HUES48 (cell line): ENCODE measurements around the gene ARHGAP8.

ENCODE experiments used
- H3K27ac ChIP-seq: one replicate; pipeline ENCODE4 v1.7.0; 2013; ENCODE audit warnings: low read depth, low read length, inconsistent platforms
- H3K27me3 ChIP-seq: 2 replicates; pipeline ENCODE4 v1.6.1; 2013; ENCODE audit warnings: mild to moderate bottlenecking, low read length; ENCODE audit not compliant: control insufficient read depth, insufficient read depth
- H3K36me3 ChIP-seq: 2 replicates; pipeline ENCODE4 v1.6.1; 2013; ENCODE audit warnings: low read length; ENCODE audit not compliant: control insufficient read depth, insufficient read depth
- H3K4me1 ChIP-seq: 2 replicates; pipeline ENCODE4 v1.6.1; 2013; ENCODE audit warnings: mild to moderate bottlenecking, low read length; ENCODE audit not compliant: control insufficient read depth, insufficient read depth
- H3K4me3 ChIP-seq: 2 replicates; pipeline ENCODE4 v1.5.1; 2013; ENCODE audit warnings: mild to moderate bottlenecking, low read depth, low read length
- H3K9ac ChIP-seq: 2 replicates; pipeline ENCODE4 v1.6.1; 2013; ENCODE audit warnings: mild to moderate bottlenecking, low read depth, low read length, moderate library complexity
- H3K9me3 ChIP-seq: 2 replicates; pipeline ENCODE4 v1.6.1; 2013; ENCODE audit warnings: low read length; ENCODE audit not compliant: control insufficient read depth, insufficient read depth

ARHGAP8 gene

DNA sequence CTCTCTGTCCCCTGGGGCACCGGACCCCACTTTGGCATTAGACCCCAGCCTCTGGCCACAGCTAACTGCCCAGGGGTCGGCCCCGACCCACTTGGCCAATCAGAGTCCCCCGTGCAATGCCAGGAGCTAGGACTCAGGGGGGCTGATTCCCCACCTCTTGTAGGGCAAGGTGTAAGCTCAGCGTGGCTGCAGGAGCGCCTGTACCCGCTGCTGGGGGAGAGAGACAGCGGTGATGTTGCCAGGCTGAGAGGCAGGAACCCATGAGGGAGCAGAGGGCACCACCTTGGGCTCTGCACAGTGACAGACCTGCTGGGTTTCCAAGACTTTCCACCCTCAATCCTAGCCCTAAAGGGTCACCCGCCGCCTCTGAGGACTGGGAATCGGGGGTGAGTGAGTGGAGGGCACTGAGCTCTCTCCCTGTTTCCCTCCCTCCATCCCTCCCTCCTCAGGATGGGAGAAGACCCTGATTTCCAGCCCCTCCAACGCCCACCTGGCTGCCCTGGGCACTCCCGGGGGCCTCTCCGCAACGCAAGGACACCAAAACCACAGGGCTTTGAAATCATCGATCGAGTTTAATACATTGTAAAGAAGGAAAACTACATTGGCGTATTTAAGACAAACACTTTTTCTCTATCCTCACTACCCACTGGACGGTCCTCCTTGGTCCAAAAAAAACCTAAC, 128.4 kb downstream of the ARHGAP8 start:
- Histone ChIP-seq H3K36me3 (peaks cover 28% of the 10 kb centered on the region; the same call in 1 of the 2 replicates), H3K27ac (no peak overlapping the region)

DNA sequence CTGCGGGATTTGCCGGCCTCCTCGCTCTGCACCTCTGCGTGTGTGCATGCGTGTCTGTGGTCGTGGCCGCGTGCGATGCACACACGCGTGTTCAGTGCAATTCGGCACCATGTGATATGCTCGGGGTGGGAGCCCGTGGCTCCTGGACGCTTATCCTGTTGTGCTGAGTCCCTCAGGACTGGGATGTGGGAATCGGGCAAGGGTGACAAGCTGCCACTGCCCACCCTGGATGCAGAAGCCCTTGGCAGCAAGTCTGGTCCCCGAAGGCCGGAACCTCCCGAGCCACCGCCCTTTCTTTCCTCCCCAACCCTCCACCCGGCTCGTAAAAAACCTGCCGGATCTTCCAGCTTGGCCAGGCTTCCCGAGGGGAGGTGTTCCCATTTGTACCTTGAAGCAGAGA, 129.2 kb downstream of the ARHGAP8 start:
- Histone ChIP-seq H3K9ac (no peak overlapping the region), H3K27ac (no peak overlapping the region), H3K27me3 (no peaks in the 10 kb centered on the region), H3K4me1 (no peaks in the 10 kb centered on the region), H3K9me3 (0 out of 2 replicates have a peak, but pooled peaks cover 5% of the 10 kb centered on the region), H3K4me3 (no peak overlapping the region), H3K36me3 (peaks cover 28% of the 10 kb centered on the region; the same call in 1 of the 2 replicates)

More for the DNA sequence above, 128.4 kb downstream of the ARHGAP8 start:
- H3K4me3 ChIP-seq = no peak overlapping the region
- H3K4me1 ChIP-seq = no peaks in the 10 kb centered on the region
- no peak overlapping the region for H3K9ac ChIP-seq
- H3K27me3 ChIP-seq = no peaks in the 10 kb centered on the region
- H3K9me3 ChIP-seq = 0 out of 2 replicates have a peak, but pooled peaks cover 6% of the 10 kb centered on the region

DNA sequence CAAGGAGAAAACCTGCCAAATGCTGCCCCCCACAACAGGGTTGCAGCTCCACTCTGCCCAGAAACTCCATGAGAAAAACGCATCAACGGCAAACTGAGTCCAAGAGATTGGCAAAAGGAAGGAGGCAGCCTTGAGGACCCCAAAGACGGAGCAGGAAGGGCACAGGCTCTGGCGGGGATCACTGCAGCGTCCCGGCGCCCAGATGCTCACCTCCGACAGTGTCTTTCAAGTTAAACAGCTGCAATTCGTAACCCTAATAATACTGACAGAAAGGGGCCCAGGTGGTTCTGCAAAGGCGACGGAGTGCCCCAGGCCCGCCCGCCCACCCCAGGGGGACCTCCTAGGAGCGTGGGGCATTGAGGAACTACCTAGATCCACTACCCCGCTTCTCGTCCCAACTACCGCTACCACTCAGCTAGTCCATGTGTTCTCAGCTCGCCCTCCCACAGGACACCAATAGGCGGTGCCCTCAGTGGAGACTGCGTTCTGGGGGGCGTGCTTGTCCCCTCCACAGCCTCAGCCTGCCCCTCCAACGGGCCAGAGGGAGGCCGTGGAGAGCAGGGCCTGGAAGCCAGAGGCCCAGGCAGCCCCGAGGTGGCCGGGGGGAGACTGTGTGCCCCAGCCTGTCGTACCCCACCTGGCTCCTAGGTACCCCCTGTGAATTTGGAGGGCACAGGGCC, 130.0 kb downstream of the ARHGAP8 start:
- H3K27ac ChIP-seq = no peak overlapping the region
- H3K36me3 ChIP-seq = peaks cover 28% of the 10 kb centered on the region; the same call in 1 of the 2 replicates
- no peaks in the 10 kb centered on the region for H3K9me3 ChIP-seq
- no peak overlapping the region for H3K4me3 ChIP-seq
- no peak overlapping the region for H3K9ac ChIP-seq
- no peaks in the 10 kb centered on the region for H3K4me1 ChIP-seq
- H3K27me3 ChIP-seq = no peaks in the 10 kb centered on the region

DNA sequence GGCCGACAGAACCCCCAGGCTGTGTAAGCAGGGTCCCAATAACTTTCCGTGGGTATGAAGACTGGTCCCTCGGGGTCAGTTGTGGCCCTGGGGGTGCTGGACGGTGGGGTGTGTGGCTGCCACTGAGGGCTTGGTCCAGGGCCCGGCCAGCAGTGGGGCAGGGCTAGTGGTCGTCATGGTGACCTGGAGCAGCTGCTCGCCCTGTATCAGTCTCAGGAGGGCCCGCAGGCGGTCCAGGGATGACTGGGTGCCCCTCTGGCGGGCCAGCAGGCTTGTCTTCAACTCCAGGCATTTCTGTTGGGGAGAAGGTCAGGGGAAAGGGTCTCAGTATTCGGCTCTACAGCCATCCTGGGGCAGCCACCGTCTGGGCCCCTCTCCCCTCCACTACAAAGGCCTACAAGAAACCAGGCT, 130.6 kb downstream of the ARHGAP8 start:
- Histone ChIP-seq H3K9ac (no peak overlapping the region), H3K27me3 (no peaks in the 10 kb centered on the region), H3K27ac (no peak overlapping the region), H3K36me3 (peaks cover 28% of the 10 kb centered on the region; the same call in 1 of the 2 replicates), H3K9me3 (no peaks in the 10 kb centered on the region), H3K4me1 (no peaks in the 10 kb centered on the region), H3K4me3 (no peak overlapping the region)

DNA sequence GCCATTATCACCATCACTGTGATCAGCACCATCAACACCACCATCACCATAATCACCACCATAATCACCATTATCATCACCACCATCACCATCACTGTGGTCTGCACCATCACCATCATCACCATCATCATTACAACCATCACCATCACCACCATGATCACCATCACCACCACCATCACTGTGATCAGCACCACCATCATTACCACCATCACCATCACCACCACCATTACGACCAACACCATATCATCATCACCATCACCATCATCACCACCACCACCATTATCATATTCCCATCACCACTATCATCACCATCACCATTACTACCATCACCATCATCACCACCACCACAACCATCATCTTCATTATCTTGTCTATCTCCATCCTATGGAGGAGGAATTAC, 132.2 kb downstream of the ARHGAP8 start:
- no peak overlapping the region for H3K4me3 ChIP-seq
- H3K4me1 ChIP-seq = peaks cover 7% of the 10 kb centered on the region; the same call in 1 of the 2 replicates
- no peaks in the 10 kb centered on the region for H3K9me3 ChIP-seq
- H3K9ac ChIP-seq = no peak overlapping the region
- H3K27me3 ChIP-seq = no peaks in the 10 kb centered on the region
- no peak overlapping the region for H3K27ac ChIP-seq
- H3K36me3 ChIP-seq = peaks cover 28% of the 10 kb centered on the region; the same call in 1 of the 2 replicates

DNA sequence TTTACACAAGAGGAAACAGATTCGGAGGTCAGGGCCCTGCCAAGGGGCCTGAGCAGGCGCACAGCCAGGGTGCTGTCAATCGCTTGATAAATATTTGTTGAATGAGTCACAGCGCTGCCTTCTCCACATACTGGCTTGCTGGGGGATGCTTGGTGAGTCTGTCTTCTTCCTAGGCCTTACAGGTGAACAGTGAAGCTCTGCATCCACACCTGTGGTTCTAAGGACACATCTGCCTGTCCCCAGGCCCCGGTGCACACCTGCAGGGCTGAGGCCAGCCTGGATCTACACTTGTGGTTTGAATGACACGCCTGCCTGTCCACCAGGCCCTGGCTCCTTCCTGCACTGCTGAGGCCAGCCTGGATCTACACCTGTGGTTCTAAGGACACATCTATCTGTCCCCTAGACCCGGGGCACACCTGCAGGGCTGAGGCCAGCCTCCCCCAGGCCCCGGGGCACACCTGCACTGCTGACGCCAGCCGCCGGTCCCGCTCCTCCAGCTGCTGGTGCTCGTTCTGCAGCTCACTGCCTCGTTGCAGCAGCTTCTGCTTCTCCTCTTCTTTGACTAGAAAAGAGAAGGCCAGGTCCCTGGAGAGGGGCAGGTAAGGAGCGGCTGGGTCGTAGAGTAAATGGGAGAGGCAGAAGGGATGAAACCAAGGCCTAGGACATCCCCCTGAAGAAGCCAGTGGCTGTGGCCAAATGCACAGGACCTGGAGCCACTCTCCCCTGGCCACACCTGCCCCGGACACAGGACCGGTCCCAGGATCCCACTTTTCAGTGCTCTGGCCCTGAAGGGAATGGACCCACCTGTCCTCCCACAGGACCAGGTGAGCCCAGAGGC, 132.8 kb downstream of the ARHGAP8 start:
- peaks cover 31% of the 10 kb centered on the region; the same call in 1 of the 2 replicates for H3K36me3 ChIP-seq
- no peak overlapping the region for H3K4me3 ChIP-seq
- no peaks in the 10 kb centered on the region for H3K9me3 ChIP-seq
- H3K27ac ChIP-seq = no peak overlapping the region
- peaks cover 7% of the 10 kb centered on the region; the same call in 1 of the 2 replicates for H3K4me1 ChIP-seq
- H3K27me3 ChIP-seq = no peaks in the 10 kb centered on the region
- H3K9ac ChIP-seq = no peak overlapping the region

DNA sequence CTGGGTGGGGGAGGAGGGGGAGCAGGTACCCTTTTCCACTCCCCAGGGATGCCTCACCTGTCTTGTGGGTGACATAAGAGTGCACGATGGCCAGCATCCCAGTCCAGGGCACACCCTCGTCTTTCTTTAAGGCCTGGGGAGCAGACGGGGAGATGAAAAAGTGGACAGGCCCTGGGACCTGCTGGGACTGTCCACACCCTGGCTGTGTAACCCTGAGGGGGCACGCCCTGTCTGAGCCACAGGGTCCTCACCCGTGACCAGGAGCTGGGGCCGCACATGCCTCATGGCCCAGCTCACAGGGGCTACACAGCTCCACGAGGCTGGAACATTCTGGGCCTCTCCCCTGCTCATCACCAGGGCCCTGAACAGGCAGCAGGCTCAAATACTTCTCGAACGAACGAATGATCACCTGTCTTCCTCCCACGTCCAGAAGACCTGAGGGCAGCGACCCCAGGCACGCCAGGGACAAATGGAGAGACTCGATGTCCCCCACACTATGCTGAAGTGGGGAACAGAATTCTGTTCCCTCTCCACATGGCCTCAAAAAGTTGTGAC, 133.5 kb downstream of the ARHGAP8 start:
- Histone ChIP-seq H3K9ac (no peak overlapping the region), H3K27ac (no peak overlapping the region), H3K4me3 (no peak overlapping the region), H3K4me1 (peaks cover 7% of the 10 kb centered on the region; the same call in 1 of the 2 replicates), H3K36me3 (peaks cover 37% of the 10 kb centered on the region), H3K27me3 (no peaks in the 10 kb centered on the region), H3K9me3 (no peaks in the 10 kb centered on the region)

DNA sequence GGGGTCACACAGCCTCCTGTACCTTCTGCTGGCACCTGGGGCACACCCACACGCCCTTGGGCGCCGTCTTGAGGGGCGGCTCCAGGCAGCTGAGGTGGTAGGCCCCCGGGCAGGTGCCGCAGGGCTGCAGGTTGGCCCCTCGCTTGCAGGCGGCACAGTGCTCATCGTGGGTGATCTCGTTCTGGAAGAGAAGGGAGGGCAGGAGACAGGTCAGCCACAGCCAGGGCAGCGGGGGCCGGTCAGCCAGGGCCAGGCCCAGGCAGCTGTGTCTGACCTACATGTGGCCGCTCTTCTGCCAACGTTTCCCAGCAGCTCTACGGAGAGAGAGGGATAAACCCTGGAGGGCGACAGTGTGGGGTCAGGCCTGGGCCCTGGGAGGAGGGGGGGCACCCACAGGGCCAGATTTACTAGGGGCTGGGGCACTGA, 135.6 kb downstream of the ARHGAP8 start:
- Histone ChIP-seq H3K36me3 (peaks cover 26% of the 10 kb centered on the region), H3K9me3 (no peaks in the 10 kb centered on the region), H3K27ac (no peak overlapping the region), H3K4me3 (no peak overlapping the region), H3K9ac (no peak overlapping the region), H3K4me1 (peaks cover 7% of the 10 kb centered on the region; the same call in 1 of the 2 replicates), H3K27me3 (no peaks in the 10 kb centered on the region)

DNA sequence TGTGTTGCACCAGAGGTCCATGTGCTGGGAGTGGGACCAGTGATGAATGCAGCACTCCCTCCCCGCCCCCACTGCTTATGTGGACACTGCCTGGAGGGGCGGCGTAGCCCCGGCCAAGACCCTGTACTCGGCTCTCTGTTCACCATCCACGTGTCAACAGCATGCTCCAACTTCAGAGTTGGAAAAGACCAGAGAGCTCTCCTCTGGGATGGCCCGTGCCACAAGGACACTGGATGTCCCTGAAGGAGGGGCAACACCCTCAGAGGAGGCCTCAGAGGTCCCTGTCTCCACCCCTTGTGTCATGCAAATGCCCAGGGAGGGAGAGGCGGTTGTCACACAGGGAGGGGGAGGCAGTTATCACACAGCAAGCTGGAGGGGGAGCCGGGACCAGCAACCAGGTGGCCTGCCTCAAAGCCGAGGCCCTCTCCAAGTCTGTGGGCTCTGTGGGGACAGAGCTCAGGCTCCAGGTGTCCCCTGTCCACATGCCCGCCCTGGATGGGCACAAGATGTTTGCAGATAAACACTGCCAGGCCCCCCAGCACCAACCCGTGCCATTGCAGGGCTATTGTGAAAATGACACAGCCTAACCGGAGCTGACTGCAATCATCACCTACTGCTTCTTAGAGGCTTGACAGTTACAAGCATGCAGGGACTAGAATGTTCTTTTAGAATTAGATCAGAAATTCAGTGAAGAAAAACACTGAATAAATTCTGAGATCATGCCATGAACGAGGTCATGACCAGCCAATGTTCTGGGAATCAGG, 136.3 kb downstream of the ARHGAP8 start:
- Histone ChIP-seq H3K27me3 (no peaks in the 10 kb centered on the region), H3K27ac (no peak overlapping the region), H3K36me3 (peaks cover 22% of the 10 kb centered on the region), H3K9me3 (no peaks in the 10 kb centered on the region), H3K4me1 (peaks cover 7% of the 10 kb centered on the region; the same call in 1 of the 2 replicates), H3K9ac (no peak overlapping the region), H3K4me3 (no peak overlapping the region)

DNA sequence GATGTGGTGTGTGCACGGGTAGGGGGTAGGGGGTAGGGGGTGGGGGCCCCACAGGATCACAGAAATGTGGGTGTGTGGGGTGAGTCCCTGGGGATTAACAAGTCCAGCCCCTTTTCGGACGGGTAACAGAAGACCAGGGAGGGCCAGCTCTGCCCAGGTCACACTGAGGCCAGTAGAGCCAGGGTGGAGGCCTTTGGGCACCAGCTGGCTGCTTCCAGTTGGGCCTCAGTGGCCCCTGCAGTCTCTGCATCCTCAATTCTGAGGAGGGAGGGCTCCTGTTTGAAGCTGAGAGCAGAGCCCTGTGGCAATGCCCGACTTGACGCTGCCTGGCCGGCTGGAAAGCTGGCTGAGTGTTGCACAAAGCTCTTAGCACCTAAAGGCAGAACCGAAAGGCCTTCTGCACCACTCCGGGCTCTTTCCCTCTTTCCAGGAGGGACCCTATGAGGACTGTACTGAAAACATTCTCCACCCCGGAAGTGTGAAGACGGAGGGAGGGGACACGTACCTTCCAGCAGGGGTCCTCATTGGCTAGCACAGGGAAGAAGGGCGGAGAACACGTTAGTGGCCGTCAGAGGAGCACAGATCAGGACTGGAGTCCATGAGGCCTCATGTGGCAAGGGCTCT, 137.0 kb downstream of the ARHGAP8 start:
- Histone ChIP-seq H3K36me3 (peaks cover 21% of the 10 kb centered on the region), H3K27ac (no peak overlapping the region), H3K27me3 (no peaks in the 10 kb centered on the region), H3K4me3 (no peak overlapping the region), H3K9me3 (no peaks in the 10 kb centered on the region), H3K4me1 (peaks cover 12% of the 10 kb centered on the region), H3K9ac (no peak overlapping the region)
